Hepatocyte (in vitro differentiated cells): ENCODE results near the gene MINDY3.

Experiments used
- EZH2 ChIP-seq: fragments of 200-600 bp; sonication (generic); IDR thresholded peaks from 2 replicates; pipeline ENCODE4 v1.6.1; 2016; ENCODE audit warnings: antibody characterized with exemption, mild to moderate bottlenecking, borderline replicate concordance
- EZH2phosphoT487 ChIP-seq: fragments of 200-600 bp; sonication (generic); IDR thresholded peaks from one replicate; pipeline ENCODE4 v1.6.1; 2018; ENCODE audit warnings: antibody characterized with exemption, mild to moderate bottlenecking, low read depth, moderate library complexity; ENCODE audit not compliant: unreplicated experiment, severe bottlenecking
- TF ChIP-seq, protein P1 (sequence below): fragments of 200-600 bp; sonication (generic); IDR thresholded peaks from 2 replicates; pipeline ENCODE4 v1.5.1; 2016; ENCODE audit warnings: antibody characterized with exemption, mild to moderate bottlenecking; ENCODE audit not compliant: poor library complexity

DNA sequence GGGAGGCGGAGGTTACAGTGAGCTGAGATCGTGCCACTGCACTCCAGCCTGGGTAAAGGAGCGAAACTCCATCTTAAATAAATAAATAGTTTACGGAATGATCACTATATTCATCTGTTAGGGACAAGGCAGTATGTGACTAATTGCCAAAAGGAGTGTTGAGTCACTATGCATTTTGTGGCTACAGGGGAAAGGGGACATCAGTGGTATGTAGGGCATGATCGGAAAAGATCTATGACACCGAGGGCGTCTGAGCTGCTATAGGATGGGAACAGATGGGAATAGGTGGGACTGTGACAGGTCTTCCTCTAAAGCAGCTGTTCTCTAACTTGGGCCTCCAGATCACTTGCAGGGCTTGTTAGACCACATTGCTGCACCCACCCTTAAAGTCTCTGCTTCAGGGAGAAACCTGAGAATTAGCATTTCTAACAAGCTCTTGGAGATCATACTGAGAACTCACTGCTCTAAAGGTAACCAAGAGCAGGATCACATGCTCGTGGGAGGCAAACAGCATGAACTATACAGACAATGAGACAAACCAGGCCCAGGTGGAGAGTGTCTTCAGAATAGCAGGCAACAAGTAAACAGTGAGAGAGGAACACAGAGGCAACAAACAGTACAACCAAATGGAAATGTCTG is 75.5 kb downstream of the MINDY3 start:
- TF ChIP-seq, protein P1, sequence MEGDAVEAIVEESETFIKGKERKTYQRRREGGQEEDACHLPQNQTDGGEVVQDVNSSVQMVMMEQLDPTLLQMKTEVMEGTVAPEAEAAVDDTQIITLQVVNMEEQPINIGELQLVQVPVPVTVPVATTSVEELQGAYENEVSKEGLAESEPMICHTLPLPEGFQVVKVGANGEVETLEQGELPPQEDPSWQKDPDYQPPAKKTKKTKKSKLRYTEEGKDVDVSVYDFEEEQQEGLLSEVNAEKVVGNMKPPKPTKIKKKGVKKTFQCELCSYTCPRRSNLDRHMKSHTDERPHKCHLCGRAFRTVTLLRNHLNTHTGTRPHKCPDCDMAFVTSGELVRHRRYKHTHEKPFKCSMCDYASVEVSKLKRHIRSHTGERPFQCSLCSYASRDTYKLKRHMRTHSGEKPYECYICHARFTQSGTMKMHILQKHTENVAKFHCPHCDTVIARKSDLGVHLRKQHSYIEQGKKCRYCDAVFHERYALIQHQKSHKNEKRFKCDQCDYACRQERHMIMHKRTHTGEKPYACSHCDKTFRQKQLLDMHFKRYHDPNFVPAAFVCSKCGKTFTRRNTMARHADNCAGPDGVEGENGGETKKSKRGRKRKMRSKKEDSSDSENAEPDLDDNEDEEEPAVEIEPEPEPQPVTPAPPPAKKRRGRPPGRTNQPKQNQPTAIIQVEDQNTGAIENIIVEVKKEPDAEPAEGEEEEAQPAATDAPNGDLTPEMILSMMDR: no peak
- TF ChIP-seq EZH2phosphoT487 (no peak), EZH2 (no peak)
